GM23338 (cell line): Measurements from ENCODE around the gene RBM43. TPM values are rescaled to one million over a fixed set of nuclear protein-coding genes. Genes with fewer than 3 reads are reported as not detected.

ENCODE experiments used
- ATAC-seq: fragments of 200-7000 bp; cut with Tn5 transposase; 3 replicates; pipeline ENCODE4 v1.9.1; 2020
- DNase-seq: peaks from one replicate; pipeline ENCODE4 v3.0.0-alpha.2; 2015; ENCODE audit warnings: low spot score
- H2AFZ ChIP-seq: fragments of 200-600 bp; sonication (generic); 2 replicates; pipeline ENCODE4 v1.8.0; 2016; ENCODE audit warnings: antibody characterized with exemption, mild to moderate bottlenecking, moderate library complexity
- H3F3A ChIP-seq: fragments of 200-600 bp; sonication (generic); replicated peaks from 2 replicates; pipeline ENCODE4 v1.8.0; 2017; ENCODE audit warnings: antibody characterized with exemption, mixed run types, low read depth
- H3K27ac ChIP-seq: fragments of 200-600 bp; sonication (generic); 2 replicates; pipeline ENCODE4 v1.6.1; 2016; ENCODE audit warnings: low read depth
- H3K27me3 ChIP-seq: fragments of 200-600 bp; sonication (generic); 2 replicates; pipeline ENCODE4 v1.8.0; 2016; ENCODE audit warnings: mild to moderate bottlenecking, mixed run types, moderate library complexity; ENCODE audit not compliant: insufficient read depth
- H3K36me3 ChIP-seq: fragments of 200-600 bp; sonication (generic); 2 replicates; pipeline ENCODE4 v1.8.0; 2016; ENCODE audit warnings: mild to moderate bottlenecking; ENCODE audit not compliant: insufficient read depth
- H3K4me1 ChIP-seq: fragments of 200-600 bp; sonication (generic); 2 replicates; pipeline ENCODE4 v1.8.0; 2016; ENCODE audit warnings: mild to moderate bottlenecking, moderate library complexity; ENCODE audit not compliant: insufficient read depth
- H3K4me2 ChIP-seq: fragments of 200-600 bp; sonication (generic); 2 replicates; pipeline ENCODE4 v1.7.1; 2017; ENCODE audit warnings: mixed run types
- H3K4me3 ChIP-seq: fragments of 200-600 bp; sonication (generic); 2 replicates; pipeline ENCODE4 v1.6.1; 2016; ENCODE audit warnings: mixed run types
- H3K79me2 ChIP-seq: fragments of 200-600 bp; sonication (generic); replicated peaks from 2 replicates; pipeline ENCODE4 v1.8.0; 2017; ENCODE audit warnings: mild to moderate bottlenecking; ENCODE audit not compliant: insufficient read depth
- H3K9me2 ChIP-seq: fragments of 200-600 bp; sonication (generic); 2 replicates; pipeline ENCODE4 v1.8.0; 2017; ENCODE audit not compliant: insufficient read depth
- H4K20me1 ChIP-seq: fragments of 200-600 bp; sonication (generic); replicated peaks from 2 replicates; pipeline ENCODE4 v1.8.0; 2017; ENCODE audit warnings: mild to moderate bottlenecking; ENCODE audit not compliant: insufficient read depth
- H3K27ac Mint-ChIP-seq: 2 replicates; pipeline ENCODE4 v1.8.0; 2020; ENCODE audit warnings: inconsistent platforms, mild to moderate bottlenecking, moderate library complexity, mixed read lengths
- H3K27me3 Mint-ChIP-seq: 3 replicates; pipeline ENCODE4 v1.8.0; 2022; ENCODE audit warnings: low read depth, mild to moderate bottlenecking, moderate library complexity, mixed read lengths, inconsistent platforms; ENCODE audit not compliant: insufficient read depth, poor library complexity
- H3K36me3 Mint-ChIP-seq: 3 replicates; pipeline ENCODE4 v1.8.0; 2021; ENCODE audit warnings: low read depth, mild to moderate bottlenecking, inconsistent platforms, moderate library complexity, mixed read lengths
- H3K4me1 Mint-ChIP-seq: 3 replicates; pipeline ENCODE4 v1.8.0; 2020; ENCODE audit warnings: mild to moderate bottlenecking, inconsistent platforms, mixed read lengths
- H3K4me3 Mint-ChIP-seq: 3 replicates; pipeline ENCODE4 v1.8.0; 2021; ENCODE audit warnings: moderate library complexity, mild to moderate bottlenecking, inconsistent platforms, mixed read lengths
- H3K9me3 Mint-ChIP-seq: 3 replicates; pipeline ENCODE4 v1.8.0; 2020; ENCODE audit warnings: moderate library complexity, mild to moderate bottlenecking, inconsistent platforms, mixed read lengths
- CREB1 ChIP-seq: fragments of 250-450 bp; sonication (Bioruptor Pico); IDR thresholded peaks from 2 replicates; pipeline ENCODE4 v1.5.0; 2020; ENCODE audit warnings: low read depth, mild to moderate bottlenecking, moderate library complexity
- CTCF ChIP-seq, 2 experiments: fragments of 200-600 bp in 1 of 2; sonication (generic) in 1 of 2; conservative IDR thresholded peaks; 2 replicates each; pipeline versions ENCODE4 v1.5.1 to v1.6.1; 2016 to 2017; ENCODE audit warnings: antibody characterized with exemption in 2 of 2, low read depth in 2 of 2, mild to moderate bottlenecking in 2 of 2, moderate library complexity in 1 of 2
- ETS1 ChIP-seq: IDR thresholded peaks from 2 replicates; pipeline ENCODE4 v1.6.1; 2016; ENCODE audit warnings: antibody characterized with exemption
- EZH2 ChIP-seq: fragments of 200-600 bp; sonication (generic); IDR thresholded peaks from one replicate; pipeline ENCODE4 v1.8.0; 2017; ENCODE audit warnings: antibody characterized with exemption, mild to moderate bottlenecking, low read depth; ENCODE audit not compliant: unreplicated experiment
- EZH2phosphoT487 ChIP-seq: fragments of 200-600 bp; sonication (generic); IDR thresholded peaks from one replicate; pipeline ENCODE4 v1.8.1; 2018; ENCODE audit warnings: antibody characterized with exemption; ENCODE audit not compliant: unreplicated experiment
- JUNB ChIP-seq: IDR thresholded peaks from one replicate; pipeline ENCODE4 v1.6.1; 2016; ENCODE audit warnings: antibody characterized with exemption; ENCODE audit not compliant: unreplicated experiment
- NANOG ChIP-seq: IDR thresholded peaks from 2 replicates; pipeline ENCODE4 v1.6.1; 2016; ENCODE audit warnings: antibody characterized with exemption, borderline replicate concordance
- POLR2AphosphoS5 ChIP-seq: IDR thresholded peaks from 2 replicates; pipeline ENCODE4 v1.6.1; 2016; ENCODE audit warnings: antibody characterized with exemption, low read depth
- STAT1 ChIP-seq: IDR thresholded peaks from one replicate; pipeline ENCODE4 v1.6.1; 2016; ENCODE audit warnings: antibody characterized with exemption; ENCODE audit not compliant: unreplicated experiment
- ZNF114 ChIP-seq: fragments of 250-450 bp; sonication (Bioruptor Pico); IDR thresholded peaks from 2 replicates; pipeline ENCODE4 v1.5.0; 2020; ENCODE audit warnings: mild to moderate bottlenecking, moderate library complexity
- ZNF331 ChIP-seq: fragments of 250-450 bp; sonication (Bioruptor Pico); IDR thresholded peaks from 2 replicates; pipeline ENCODE4 v1.5.0; 2020; ENCODE audit warnings: low read depth, mild to moderate bottlenecking, moderate library complexity
- polyA plus RNA-seq: library from polyadenylated mRNA; unstranded; fragments of >200 nt; fragmentation: Nextera tagmentation; extraction: Ambion mirVana; gene quantifications from 2 replicates; pipeline ENCODE4 v1.2.1, GENCODE V29; 2016
- total RNA-seq: library from RNA; depleted of rRNA; stranded (reverse); fragments of >200 nt; shearing (Covaris generic); gene quantifications from 2 replicates; pipeline ENCODE4 v1.2.3, GENCODE V29; 2014
- TF ChIP-seq, protein P1 (sequence below): fragments of 250-450 bp; sonication (Bioruptor Pico); IDR thresholded peaks from 2 replicates; pipeline ENCODE4 v1.5.0; 2020; ENCODE audit warnings: mild to moderate bottlenecking, moderate library complexity
- TF ChIP-seq, protein P2 (sequence below): IDR thresholded peaks from one replicate; pipeline ENCODE4 v1.6.1; 2018; ENCODE audit warnings: antibody characterized with exemption; ENCODE audit not compliant: unreplicated experiment

The RBM43 gene
- total and polyA plus RNA-seq, 2 experiments from 2014 or later = 3.3 to 3.4 TPM

GRCh38 chr2:151299920-151300539 lies 38.4 kb upstream of the RBM43 start:
- Histone ChIP-seq H3K4me3 (no peak overlapping the region), H3K36me3 (no peaks in the 10 kb centered on the region), H3K27me3 (no peaks in the 10 kb centered on the region), H3K4me2 (no peak overlapping the region), H3K4me1 (no peaks in the 10 kb centered on the region; the same call in 1 of the 2 replicates), H2AFZ (no peak overlapping the region), H4K20me1 (no peaks in the 10 kb centered on the region), H3K27ac (no peak overlapping the region), H3K9me2 (peaks cover 15% of the 10 kb centered on the region; the same call in 1 of the 2 replicates), H3F3A (no peaks in the 10 kb centered on the region), H3K79me2 (no peaks in the 10 kb centered on the region)
- no peak overlapping the region for H3K27ac Mint-ChIP-seq
- peaks cover 8% of the 10 kb centered on the region for H3K4me1 Mint-ChIP-seq
- H3K9me3 Mint-ChIP-seq = peaks cover 3% of the 10 kb centered on the region; the same call in 1 of the 3 replicates
- no peaks in the 10 kb centered on the region for H3K36me3 Mint-ChIP-seq
- ATAC-seq = no peak
- no peaks in the 10 kb centered on the region for H3K27me3 Mint-ChIP-seq
- no peak for DNase-seq
- TF ChIP-seq STAT1 (no peak), CTCF (conservative IDR thresholded peaks at IDR 0.05; ENCODE audit: low read depth in 2 of 2) (no peak), POLR2AphosphoS5 (no peak), JUNB (no peak), ZNF331 (CRISPR knock-in tag) (no peak), EZH2 (no peak), ETS1 (no peak), NANOG (no peak), CREB1 (CRISPR knock-in tag) (no peak), EZH2phosphoT487 (no peak), ZNF114 (CRISPR knock-in tag) (no peak)
- TF ChIP-seq, protein P1, sequence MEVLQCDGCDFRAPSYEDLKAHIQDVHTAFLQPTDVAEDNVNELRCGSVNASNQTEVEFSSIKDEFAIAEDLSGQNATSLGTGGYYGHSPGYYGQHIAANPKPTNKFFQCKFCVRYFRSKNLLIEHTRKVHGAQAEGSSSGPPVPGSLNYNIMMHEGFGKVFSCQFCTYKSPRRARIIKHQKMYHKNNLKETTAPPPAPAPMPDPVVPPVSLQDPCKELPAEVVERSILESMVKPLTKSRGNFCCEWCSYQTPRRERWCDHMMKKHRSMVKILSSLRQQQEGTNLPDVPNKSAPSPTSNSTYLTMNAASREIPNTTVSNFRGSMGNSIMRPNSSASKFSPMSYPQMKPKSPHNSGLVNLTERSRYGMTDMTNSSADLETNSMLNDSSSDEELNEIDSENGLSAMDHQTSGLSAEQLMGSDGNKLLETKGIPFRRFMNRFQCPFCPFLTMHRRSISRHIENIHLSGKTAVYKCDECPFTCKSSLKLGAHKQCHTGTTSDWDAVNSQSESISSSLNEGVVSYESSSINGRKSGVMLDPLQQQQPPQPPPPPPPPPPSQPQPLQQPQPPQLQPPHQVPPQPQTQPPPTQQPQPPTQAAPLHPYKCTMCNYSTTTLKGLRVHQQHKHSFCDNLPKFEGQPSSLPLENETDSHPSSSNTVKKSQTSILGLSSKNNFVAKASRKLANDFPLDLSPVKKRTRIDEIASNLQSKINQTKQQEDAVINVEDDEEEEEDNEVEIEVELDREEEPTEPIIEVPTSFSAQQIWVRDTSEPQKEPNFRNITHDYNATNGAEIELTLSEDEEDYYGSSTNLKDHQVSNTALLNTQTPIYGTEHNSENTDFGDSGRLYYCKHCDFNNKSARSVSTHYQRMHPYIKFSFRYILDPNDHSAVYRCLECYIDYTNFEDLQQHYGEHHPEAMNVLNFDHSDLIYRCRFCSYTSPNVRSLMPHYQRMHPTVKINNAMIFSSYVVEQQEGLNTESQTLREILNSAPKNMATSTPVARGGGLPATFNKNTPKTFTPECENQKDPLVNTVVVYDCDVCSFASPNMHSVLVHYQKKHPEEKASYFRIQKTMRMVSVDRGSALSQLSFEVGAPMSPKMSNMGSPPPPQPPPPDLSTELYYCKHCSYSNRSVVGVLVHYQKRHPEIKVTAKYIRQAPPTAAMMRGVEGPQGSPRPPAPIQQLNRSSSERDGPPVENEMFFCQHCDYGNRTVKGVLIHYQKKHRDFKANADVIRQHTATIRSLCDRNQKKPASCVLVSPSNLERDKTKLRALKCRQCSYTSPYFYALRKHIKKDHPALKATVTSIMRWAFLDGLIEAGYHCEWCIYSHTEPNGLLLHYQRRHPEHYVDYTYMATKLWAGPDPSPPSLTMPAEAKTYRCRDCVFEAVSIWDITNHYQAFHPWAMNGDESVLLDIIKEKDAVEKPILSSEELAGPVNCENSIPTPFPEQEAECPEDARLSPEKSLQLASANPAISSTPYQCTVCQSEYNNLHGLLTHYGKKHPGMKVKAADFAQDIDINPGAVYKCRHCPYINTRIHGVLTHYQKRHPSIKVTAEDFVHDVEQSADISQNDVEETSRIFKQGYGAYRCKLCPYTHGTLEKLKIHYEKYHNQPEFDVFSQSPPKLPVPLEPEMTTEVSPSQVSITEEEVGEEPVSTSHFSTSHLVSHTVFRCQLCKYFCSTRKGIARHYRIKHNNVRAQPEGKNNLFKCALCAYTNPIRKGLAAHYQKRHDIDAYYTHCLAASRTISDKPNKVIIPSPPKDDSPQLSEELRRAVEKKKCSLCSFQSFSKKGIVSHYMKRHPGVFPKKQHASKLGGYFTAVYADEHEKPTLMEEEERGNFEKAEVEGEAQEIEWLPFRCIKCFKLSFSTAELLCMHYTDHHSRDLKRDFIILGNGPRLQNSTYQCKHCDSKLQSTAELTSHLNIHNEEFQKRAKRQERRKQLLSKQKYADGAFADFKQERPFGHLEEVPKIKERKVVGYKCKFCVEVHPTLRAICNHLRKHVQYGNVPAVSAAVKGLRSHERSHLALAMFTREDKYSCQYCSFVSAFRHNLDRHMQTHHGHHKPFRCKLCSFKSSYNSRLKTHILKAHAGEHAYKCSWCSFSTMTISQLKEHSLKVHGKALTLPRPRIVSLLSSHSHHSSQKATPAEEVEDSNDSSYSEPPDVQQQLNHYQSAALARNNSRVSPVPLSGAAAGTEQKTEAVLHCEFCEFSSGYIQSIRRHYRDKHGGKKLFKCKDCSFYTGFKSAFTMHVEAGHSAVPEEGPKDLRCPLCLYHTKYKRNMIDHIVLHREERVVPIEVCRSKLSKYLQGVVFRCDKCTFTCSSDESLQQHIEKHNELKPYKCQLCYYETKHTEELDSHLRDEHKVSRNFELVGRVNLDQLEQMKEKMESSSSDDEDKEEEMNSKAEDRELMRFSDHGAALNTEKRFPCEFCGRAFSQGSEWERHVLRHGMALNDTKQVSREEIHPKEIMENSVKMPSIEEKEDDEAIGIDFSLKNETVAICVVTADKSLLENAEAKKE (CRISPR knock-in tag) = no peak
- TF ChIP-seq, protein P2, sequence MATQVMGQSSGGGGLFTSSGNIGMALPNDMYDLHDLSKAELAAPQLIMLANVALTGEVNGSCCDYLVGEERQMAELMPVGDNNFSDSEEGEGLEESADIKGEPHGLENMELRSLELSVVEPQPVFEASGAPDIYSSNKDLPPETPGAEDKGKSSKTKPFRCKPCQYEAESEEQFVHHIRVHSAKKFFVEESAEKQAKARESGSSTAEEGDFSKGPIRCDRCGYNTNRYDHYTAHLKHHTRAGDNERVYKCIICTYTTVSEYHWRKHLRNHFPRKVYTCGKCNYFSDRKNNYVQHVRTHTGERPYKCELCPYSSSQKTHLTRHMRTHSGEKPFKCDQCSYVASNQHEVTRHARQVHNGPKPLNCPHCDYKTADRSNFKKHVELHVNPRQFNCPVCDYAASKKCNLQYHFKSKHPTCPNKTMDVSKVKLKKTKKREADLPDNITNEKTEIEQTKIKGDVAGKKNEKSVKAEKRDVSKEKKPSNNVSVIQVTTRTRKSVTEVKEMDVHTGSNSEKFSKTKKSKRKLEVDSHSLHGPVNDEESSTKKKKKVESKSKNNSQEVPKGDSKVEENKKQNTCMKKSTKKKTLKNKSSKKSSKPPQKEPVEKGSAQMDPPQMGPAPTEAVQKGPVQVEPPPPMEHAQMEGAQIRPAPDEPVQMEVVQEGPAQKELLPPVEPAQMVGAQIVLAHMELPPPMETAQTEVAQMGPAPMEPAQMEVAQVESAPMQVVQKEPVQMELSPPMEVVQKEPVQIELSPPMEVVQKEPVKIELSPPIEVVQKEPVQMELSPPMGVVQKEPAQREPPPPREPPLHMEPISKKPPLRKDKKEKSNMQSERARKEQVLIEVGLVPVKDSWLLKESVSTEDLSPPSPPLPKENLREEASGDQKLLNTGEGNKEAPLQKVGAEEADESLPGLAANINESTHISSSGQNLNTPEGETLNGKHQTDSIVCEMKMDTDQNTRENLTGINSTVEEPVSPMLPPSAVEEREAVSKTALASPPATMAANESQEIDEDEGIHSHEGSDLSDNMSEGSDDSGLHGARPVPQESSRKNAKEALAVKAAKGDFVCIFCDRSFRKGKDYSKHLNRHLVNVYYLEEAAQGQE = no peak
- no peak overlapping the region for H3K4me3 Mint-ChIP-seq
